GM21529 (cell line): ENCODE data around the gene FLT3LG.

Experiments
- ATAC-seq: cut with Tn5 transposase; IDR thresholded peaks from one replicate; pipeline ENCODE4 v1.9.1; 2021; ENCODE audit not compliant: unreplicated experiment

The FLT3LG gene

DNA sequence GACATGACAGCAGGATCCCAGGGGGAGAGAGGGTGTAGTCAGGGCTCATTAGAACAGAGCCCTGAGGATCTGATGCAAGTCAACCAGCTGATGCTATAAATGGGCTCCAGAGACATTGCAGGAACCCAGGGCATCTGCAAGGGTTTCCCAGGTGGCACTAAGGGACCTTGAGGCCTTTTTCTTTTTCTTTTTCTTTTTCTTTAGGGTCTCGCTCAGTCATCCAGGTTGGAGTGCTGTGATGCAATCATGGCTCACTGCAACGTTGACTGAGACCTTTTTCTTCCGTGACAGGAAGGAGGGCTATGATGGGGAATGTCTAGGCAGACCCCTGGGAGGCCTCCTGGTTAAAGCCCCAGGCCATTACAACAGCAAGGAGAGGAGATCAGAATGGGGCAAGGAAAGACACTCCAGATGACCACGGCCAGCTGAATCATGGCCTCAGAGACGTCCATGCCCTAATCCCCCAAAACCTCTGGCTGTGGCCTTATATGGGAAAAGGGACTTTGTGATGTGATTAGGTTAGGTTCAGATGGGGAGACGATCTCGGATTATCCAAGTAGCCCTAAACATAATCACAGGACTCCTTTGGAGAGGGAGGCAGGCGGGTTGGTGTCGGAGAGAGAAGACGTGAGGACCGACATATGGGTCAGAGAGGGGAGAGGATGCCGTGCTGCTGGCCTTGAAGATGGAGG lies 33.9 kb downstream of the FLT3LG start:
- ATAC-seq: no peak

GRCh38 chr19:49512970-49513745 lies 39.1 kb downstream of the FLT3LG start:
- no peak for ATAC-seq

GRCh38 chr19:49513746-49514118 lies 39.7 kb downstream of the FLT3LG start:
- no peak for ATAC-seq

DNA sequence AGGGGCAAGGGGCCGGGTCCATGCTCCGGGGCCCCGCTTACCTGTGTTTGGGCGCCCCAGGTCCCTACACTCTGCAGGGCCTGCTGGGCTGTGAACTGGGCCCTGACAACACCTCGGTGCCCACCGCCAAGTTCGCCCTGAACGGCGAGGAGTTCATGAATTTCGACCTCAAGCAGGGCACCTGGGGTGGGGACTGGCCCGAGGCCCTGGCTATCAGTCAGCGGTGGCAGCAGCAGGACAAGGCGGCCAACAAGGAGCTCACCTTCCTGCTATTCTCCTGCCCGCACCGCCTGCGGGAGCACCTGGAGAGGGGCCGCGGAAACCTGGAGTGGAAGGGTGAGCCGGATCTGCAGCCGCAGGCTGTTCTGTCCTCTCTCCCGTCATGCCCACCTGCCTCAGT lies 40.1 kb downstream of the FLT3LG start:
- ATAC-seq: no peak

DNA sequence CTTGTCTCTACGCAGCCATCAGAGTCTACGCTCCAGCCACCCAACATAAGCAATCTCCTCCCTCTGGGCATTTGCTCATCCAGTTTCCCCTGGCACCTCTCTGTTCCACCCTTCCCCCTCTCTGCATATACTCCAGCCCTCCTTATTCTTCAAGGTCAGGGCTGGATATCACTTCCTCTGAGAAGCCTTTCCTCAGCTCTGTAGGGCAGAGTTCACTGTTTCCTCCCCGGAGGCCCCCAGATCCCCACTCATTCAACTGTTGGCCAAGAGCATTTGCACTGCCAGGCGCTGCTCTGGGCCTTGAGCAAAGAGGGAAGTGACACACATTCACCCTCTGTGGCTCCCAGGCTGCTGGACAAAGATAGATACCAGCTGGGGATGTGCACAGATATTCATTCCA lies 41.8 kb downstream of the FLT3LG start:
- ATAC-seq: no peak

GRCh38 chr19:49518033-49518432 lies 44.0 kb downstream of the FLT3LG start:
- ATAC-seq: no peak

DNA sequence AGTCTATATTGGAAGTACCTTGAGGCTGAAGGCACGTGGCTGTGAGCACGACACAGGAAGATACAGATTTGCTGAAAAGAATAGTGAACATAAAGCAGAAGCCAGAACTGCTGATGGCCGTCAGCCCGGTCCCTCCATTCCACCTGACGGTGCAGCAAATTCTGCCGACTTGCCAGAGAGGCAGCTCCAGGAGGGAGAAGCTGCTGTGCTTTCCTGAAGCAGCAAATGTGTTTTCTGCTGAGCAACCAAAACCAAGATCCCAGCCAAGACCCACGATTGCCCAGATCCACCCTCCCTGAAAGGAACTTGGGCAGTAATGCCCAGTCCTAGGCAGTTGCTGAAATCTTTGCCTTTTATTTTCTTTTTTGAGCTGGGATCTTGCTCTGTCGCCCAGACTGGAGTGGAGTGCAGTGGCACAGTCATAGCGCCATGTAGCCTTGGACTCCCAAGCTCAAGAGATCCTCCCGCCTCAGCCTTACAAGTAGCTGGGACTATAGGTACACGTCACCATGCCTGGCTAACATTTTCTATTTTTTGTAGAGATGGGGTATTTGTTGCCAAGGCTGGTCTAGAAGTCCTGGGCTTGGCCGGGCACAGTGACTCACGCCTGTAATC lies 46.8 kb downstream of the FLT3LG start:
- no peak for ATAC-seq

DNA sequence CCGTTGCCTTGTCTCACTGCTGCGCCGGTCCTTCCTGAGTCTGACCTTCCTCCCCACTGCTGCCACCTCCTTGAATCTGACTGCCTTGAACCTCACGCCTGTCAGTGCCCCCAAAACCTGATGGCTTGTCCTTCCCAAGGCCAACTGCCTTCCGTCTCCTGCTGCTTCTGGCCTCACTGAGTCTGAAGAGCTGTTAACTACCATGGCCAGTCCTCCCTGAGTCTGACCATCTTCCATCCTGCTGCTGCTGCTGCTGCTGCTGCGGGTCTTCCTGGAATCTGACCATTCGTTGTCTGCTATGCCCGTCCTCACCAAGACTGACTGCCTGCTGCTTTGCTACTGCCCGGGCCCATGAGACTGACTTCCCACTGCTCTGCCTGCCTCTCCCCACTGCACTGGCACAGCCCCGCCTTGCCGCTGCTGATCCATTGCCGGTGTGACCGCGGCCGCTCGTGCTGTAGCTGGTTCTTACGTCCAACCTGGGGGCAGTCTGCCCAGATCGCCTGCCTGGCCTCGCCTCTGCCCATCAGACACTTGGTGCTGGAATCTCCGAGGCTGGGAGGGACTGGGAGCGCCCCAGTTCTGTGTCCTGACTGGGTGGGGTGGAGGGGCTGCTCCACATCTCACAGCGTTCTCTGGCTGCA lies 50.9 kb downstream of the FLT3LG start:
- no peak for ATAC-seq

GRCh38 chr19:49528211-49528771 lies 54.3 kb downstream of the FLT3LG start:
- ATAC-seq: no peak

GRCh38 chr19:49530708-49531107 lies 56.7 kb downstream of the FLT3LG start:
- ATAC-seq: no peak

- peak; percentile 78 for ATAC-seq
Measured at GRCh38 chr19:49533551-49534488, 59.8 kb downstream of the FLT3LG start.

- ATAC-seq: no peak
Measured at GRCh38 chr19:49534632-49535385, 60.8 kb downstream of the FLT3LG start.
